NOMO-1 treated with DMSO at 0.1 percent for 48 hours (cell line): ENCODE measurements around the gene PALS2.

Source experiments
- DNase-seq: peaks from one replicate; lab custom pipeline; 2025; ENCODE audit not compliant: unreplicated experiment; lab: John Stamatoyannopoulos, UW

Gene PALS2

GRCh38 chr7:24582166-24582565 is 8.9 kb downstream of the PALS2 start:
- no peak for DNase-seq

DNA sequence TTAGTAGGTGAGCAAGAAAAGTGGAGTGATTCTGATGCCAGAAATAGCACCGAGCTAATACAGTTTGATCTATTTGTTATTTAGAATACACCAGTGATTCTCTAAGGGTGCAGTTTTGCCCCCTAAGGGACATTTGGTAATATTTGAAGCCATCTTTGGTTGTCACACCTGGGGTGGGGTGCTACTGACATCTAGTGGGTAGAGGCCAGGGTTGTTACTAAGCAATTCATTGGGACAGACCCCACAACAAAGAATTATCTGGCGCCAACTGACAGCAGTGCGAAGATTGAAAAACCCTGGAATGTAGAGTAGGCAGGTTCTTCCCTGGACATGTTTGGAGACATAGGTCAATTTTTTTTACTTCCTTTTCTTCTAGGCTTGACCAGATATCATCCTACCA is 14.6 kb downstream of the PALS2 start:
- DNase-seq, result no peak

DNA sequence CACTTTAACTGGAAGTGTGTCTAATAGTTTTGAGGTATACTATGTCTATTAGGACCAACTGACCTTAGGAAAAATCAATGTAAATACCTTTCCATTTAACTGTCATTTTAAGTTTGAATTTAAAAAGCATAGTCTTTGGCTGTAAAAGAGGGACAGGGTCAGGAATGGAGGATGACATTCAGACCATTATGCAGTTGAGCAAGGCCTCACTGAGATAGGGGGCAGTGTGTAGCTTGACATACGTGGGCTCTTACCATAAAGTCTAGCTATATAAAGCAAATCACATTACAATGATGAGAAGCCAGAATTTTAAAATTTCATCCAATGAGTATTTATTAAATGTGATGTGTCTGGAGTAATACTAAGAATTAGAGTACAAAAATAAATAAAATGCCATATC is 17.9 kb downstream of the PALS2 start:
- no peak for DNase-seq

DNA sequence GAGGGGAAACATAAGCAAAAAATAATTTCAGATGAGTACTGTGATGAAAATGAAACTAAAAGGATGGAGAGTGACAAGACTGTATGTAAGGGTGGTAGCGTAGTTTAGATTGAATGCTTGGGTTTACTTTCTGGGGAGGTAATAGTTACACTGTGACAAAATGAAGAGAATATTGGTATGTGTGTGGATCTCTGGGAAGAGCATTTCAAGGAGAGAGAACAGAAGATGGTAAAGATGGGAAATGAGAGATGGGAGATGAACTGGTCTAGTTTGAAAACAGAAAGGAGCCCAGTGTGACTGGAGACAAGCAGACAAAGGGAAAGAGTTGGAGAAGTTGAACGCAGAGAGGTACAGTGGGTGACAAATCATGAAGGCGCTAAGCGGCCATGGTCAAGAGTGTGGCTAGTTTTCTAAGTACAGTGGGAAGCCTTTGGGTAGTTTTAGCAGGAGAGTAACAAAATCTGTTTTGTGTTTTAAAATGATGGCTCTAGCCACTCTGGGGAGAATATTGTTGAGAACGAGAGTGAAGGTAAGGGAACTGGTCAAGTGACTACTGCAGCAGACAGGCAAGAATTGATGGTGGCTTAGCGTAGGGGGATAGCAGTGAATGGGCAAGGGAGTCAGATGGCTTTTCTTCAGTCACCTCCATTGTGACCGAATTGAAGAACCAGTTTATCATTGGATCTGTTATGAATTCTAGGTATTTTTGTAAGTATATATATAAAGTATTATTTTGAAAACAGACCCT is 22.6 kb downstream of the PALS2 start:
- DNase-seq, result no peak

DNA sequence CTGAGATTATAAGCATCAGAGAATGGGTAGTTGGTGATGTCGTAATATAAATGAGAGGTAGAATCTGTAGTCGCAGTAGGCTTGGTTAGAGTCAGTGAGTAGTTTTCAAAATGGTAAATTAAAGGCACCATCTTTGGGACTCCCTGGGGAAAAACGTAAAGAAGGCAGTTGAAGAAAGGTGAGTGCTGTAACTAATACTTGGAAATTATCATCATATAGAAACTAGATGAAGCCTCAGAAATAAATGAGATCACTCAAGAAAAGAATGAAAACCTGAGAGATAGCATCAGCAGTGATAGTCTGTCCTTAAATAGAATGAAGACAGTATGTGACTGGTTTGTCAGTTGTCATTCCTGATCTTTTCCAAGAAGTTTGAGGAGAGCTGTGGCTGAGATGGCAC is 23.8 kb downstream of the PALS2 start:
- DNase-seq, result no peak

GRCh38 chr7:24601600-24601999 is 28.3 kb downstream of the PALS2 start:
- no peak for DNase-seq

DNA sequence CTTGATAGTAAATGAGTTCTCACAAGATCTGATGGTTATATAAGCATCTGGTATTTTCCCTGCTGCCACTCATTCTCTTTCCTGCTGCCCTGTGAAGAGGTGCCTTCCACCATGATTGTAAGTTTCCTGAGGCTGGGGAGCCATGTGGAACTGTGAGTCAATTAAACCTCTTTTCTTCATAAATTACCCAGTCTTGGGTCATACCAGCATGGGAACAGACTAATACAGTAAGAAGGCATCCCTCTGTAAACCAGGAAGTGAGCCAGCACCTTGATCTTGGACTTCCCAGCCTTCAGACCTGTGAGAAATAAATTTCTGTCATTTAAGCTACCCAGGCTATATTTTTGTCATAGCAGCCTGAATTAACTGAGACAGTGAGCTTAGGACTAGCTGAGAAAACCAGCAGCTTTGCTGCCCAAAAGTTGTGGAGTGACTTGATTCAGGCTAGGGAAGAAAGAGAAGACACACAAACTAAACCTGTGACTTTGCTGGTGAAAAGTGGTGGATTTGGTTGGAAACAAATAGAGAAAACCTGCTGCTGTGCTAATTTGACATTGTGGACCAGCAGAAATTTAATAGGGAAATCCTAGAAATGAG is 29.7 kb downstream of the PALS2 start:
- no peak for DNase-seq

GRCh38 chr7:24604630-24605029 is 31.4 kb downstream of the PALS2 start:
- DNase-seq, result no peak

DNA sequence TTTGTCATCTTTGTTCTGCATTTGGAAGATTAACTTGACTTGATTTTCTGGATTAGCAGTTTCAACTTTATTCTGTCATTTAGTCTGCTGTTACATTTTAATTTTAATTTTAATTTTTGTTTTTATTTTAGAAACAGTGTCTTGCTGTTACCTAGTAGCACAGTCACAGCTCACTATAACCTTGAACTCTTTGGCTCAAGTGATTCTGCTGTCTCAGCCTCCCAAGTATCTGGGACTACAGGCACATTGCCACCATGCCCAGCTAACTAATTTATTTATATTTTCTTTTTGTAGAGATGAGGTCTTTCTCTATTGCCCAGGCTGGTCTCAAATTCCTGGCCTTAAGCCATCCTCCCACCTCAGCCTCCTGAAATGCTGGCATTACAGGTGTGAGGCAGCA is 35.3 kb downstream of the PALS2 start:
- no peak for DNase-seq

GRCh38 chr7:24609059-24609458 is 35.8 kb downstream of the PALS2 start:
- DNase-seq, result no peak

- no peak for DNase-seq
Measured at GRCh38 chr7:24609570-24609969, 36.3 kb downstream of the PALS2 start.

DNA sequence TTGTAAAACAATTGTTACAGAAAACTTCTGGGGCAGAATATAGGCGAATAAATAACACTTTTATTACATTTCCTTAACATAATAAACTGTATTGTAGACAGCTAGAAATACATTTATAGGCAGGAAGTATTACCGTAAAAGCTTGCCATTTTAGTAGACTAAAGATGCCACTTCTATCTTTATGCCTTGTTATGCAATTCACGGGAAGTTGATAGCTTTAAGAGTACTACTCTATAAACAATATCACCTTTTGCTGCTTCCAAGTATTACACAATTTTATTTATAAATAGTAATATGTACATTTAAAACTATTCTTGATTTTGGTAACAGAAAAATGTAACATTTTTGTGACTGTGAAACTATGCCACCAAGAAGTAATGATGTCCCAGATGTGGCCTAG is 37.9 kb downstream of the PALS2 start:
- DNase-seq, result no peak

DNA sequence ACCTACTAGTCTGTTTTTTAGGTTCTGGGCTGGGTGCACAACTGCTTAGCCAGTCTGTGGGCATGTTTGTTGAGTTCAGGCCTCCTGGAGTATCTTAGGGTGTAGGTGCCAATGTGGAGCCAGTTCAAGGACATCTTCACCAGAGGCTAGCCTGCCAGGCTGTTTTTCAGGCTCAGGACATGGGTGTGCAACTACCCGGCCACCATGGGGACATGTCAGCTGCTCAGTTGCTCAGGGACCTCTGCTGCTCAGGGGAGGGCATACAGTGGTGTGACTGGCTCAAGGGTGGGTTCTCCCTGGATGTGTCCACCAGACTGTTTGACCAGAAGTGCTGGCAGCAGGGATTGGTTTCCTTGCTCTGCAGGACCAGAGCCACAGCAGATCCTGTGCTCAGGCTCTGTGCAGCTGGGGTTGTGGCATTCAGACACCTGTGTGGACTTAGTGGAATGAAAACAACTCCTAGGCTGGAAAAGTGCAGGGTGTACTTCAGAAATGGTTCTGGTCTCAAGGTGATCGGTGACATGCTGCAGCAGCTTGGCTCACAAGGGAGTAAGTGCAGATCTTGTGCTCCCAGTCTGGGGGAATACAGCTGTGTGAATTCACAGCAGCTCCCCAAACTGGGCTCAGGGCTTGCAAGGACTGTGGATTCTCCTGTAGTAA is 44.8 kb downstream of the PALS2 start:
- DNase-seq, result no peak

- no peak for DNase-seq
Measured at GRCh38 chr7:24619978-24620377, 46.7 kb downstream of the PALS2 start.

GRCh38 chr7:24622646-24623182 is 49.5 kb downstream of the PALS2 start:
- no peak for DNase-seq
